IMR-90 (cell line): Measurements from ENCODE around the gene GNG2. TPM values are rescaled to one million over a fixed set of nuclear protein-coding genes. Genes with fewer than 3 reads are reported as not detected.

Source experiments
- ATAC-seq: fragments of 200-7000 bp; cut with Tn5 transposase; 2 replicates; pipeline ENCODE4 v1.9.1; 2020; ENCODE audit warnings: low read depth, mild to moderate bottlenecking, moderate library complexity
- BruUV-seq: library from RNA; stranded (reverse); fragments of 400-500 nt; replicated peaks from 2 replicates; lab custom pipeline; 2021; lab: Mats Ljungman, UMichigan
- CTCF ChIA-PET: fragments of 300-600 bp; formaldehyde crosslinking; extraction: SDS; loops from one replicate; lab custom pipeline; 2021; ENCODE audit warnings: antibody characterized with exemption; lab: Yijun Ruan, JAX
- POLR2A ChIA-PET: fragments of 300-600 bp; sonication (Branson Sonifier 250); formaldehyde crosslinking; loops from one replicate; lab custom pipeline; 2022; ENCODE audit warnings: antibody characterized with exemption; ENCODE audit not compliant: unreplicated experiment; lab: Charles Lee
- DNase-seq: peaks from one replicate; pipeline ENCODE4 v3.0.0; 2013
- H2AFZ ChIP-seq: replicated peaks from 2 replicates; pipeline ENCODE3; 2013; ENCODE audit warnings: low read length, mild to moderate bottlenecking; ENCODE audit not compliant: poor library complexity
- H2AK5ac ChIP-seq: 2 replicates; pipeline ENCODE4 v1.6.1; 2013; ENCODE audit warnings: low read depth, low read length, inconsistent platforms
- H2AK9ac ChIP-seq: replicated peaks from 2 replicates; pipeline ENCODE3; 2013; ENCODE audit warnings: mild to moderate bottlenecking, low read depth, low read length, moderate library complexity; ENCODE audit not compliant: poor library complexity
- H2BK120ac ChIP-seq: 2 replicates; pipeline ENCODE4 v1.6.1; 2013; ENCODE audit warnings: low read depth, low read length, inconsistent platforms
- H2BK15ac ChIP-seq: 3 replicates; pipeline ENCODE4 v1.6.1; 2013; ENCODE audit warnings: low read depth, low read length, inconsistent platforms
- H2BK20ac ChIP-seq: 2 replicates; pipeline ENCODE4 v1.6.1; 2013; ENCODE audit warnings: low read depth, mild to moderate bottlenecking, inconsistent platforms, low read length, moderate library complexity
- H2BK5ac ChIP-seq: 2 replicates; pipeline ENCODE4 v1.6.1; 2013; ENCODE audit warnings: mild to moderate bottlenecking, low read depth, low read length, inconsistent platforms; ENCODE audit not compliant: poor library complexity, severe bottlenecking
- H3K14ac ChIP-seq: replicated peaks from 2 replicates; pipeline ENCODE4 v1.6.1; 2013; ENCODE audit warnings: low read depth, low read length, inconsistent platforms
- H3K18ac ChIP-seq: 2 replicates; pipeline ENCODE4 v1.6.1; 2013; ENCODE audit warnings: low read depth, low read length, control low read depth
- H3K23ac ChIP-seq: 2 replicates; pipeline ENCODE4 v1.6.1; 2013; ENCODE audit warnings: low read depth, low read length, inconsistent platforms
- H3K27ac ChIP-seq: 2 replicates; pipeline ENCODE4 v1.5.1; 2013; ENCODE audit warnings: mild to moderate bottlenecking, control low read depth, low read length; ENCODE audit not compliant: insufficient read depth
- H3K27me3 ChIP-seq: 2 replicates; pipeline ENCODE4 v1.6.1; 2013; ENCODE audit warnings: low read length; ENCODE audit not compliant: control insufficient read depth, insufficient read depth
- H3K36me3 ChIP-seq: 2 replicates; pipeline ENCODE4 v1.6.1; 2013; ENCODE audit warnings: low read length, mixed read lengths; ENCODE audit not compliant: control insufficient read depth, insufficient read depth
- H3K4ac ChIP-seq: 2 replicates; pipeline ENCODE4 v1.6.1; 2013; ENCODE audit warnings: low read depth, low read length, inconsistent platforms
- H3K4me1 ChIP-seq: 2 replicates; pipeline ENCODE4 v1.6.1; 2013; ENCODE audit warnings: low read length, mixed read lengths; ENCODE audit not compliant: control insufficient read depth, insufficient read depth
- H3K4me2 ChIP-seq: 2 replicates; pipeline ENCODE4 v1.6.1; 2013; ENCODE audit warnings: low read depth, mild to moderate bottlenecking, control low read depth, low read length, moderate library complexity
- H3K4me3 ChIP-seq: 2 replicates; pipeline ENCODE4 v1.5.1; 2013; ENCODE audit warnings: low read depth, mild to moderate bottlenecking, control low read depth, low read length, moderate library complexity; ENCODE audit not compliant: insufficient read depth
- H3K56ac ChIP-seq: 2 replicates; pipeline ENCODE4 v1.6.1; 2013; ENCODE audit warnings: low read length, inconsistent platforms; ENCODE audit not compliant: insufficient read depth; ENCODE audit errors: extremely low read depth
- H3K79me1 ChIP-seq, 2 experiments: 2 replicates each; pipeline ENCODE4 v1.6.1; 2013; ENCODE audit warnings: low read length in 2 of 2, inconsistent platforms in 1 of 2, low read depth in 1 of 2
- H3K9ac ChIP-seq: 2 replicates; pipeline ENCODE4 v1.6.1; 2013; ENCODE audit warnings: low read depth, low read length, control low read depth
- H3K9me1 ChIP-seq: 2 replicates; pipeline ENCODE4 v1.6.1; 2013; ENCODE audit warnings: low read length, inconsistent platforms; ENCODE audit not compliant: insufficient read depth
- H3K9me3 ChIP-seq: 2 replicates; pipeline ENCODE4 v1.6.1; 2013; ENCODE audit warnings: low read length; ENCODE audit not compliant: control insufficient read depth, insufficient read depth
- H4K20me1 ChIP-seq: 2 replicates; pipeline ENCODE4 v1.6.1; 2013; ENCODE audit warnings: low read length, inconsistent platforms; ENCODE audit not compliant: insufficient read depth
- H4K5ac ChIP-seq: 2 replicates; pipeline ENCODE4 v1.6.1; 2013; ENCODE audit warnings: mild to moderate bottlenecking, low read depth, low read length, control low read depth
- H4K8ac ChIP-seq, 2 experiments: 2 replicates each; pipeline ENCODE4 v1.6.1; 2013; ENCODE audit warnings: low read depth in 2 of 2, low read length in 2 of 2, control low read depth in 1 of 2, inconsistent platforms in 1 of 2
- H4K91ac ChIP-seq: 2 replicates; pipeline ENCODE4 v1.6.1; 2013; ENCODE audit warnings: low read depth, low read length, inconsistent platforms; ENCODE audit not compliant: insufficient read depth
- FOS ChIP-seq: fragments of 150-350 bp; IDR thresholded peaks from 2 replicates; pipeline ENCODE4 v1.6.1; 2016; ENCODE audit warnings: low read depth, low read length
- WGBS, 2 experiments: methylation state at CpG; one replicate each; pipeline versions ENCODE4 v1.1.5 to v1.1.7; 2013; ENCODE audit warnings: missing lambda C conversion rate in 2 of 2; ENCODE audit not compliant: insufficient read length in 1 of 2; ENCODE audit errors: extremely low coverage in 2 of 2; 5-methylcytosine and 5-hydroxymethylcytosine counted together
- dilution Hi-C: fragments of 300-500 bp; cut with HindIII; formaldehyde crosslinking; loops from one replicate; pipeline ENCODE4 v1.14.3; 2018; ENCODE audit warnings: low sequenced_read_pairs; ENCODE audit not compliant: unreplicated experiment
- in situ Hi-C: fragments of 300-500 bp; cut with MboI; formaldehyde crosslinking; loops from 3 replicates; pipeline ENCODE4 v1.14.3; 2019; ENCODE audit warnings: low sequenced_read_pairs, inconsistent platforms, mixed read lengths
- intact Hi-C: fragments of 100-400 bp; cut with micrococcal nuclease; formaldehyde crosslinking; loops from 2 replicates; pipeline ENCODE4 v1.10.0; 2022
- polyA plus RNA-seq, 3 experiments: library from polyadenylated mRNA; depleted of rRNA; stranded (reverse); fragments of >200 nt; gene quantifications; 2 replicates each; pipeline ENCODE4 v1.2.3, GENCODE V29; 2012; ENCODE audit warnings: low replicate concordance in 1 of 3
- total RNA-seq: library from RNA; depleted of rRNA; stranded (reverse); fragments of >200 nt; gene quantifications from 2 replicates; pipeline ENCODE4 v1.2.3, GENCODE V29; 2012
- TF ChIP-seq, protein P1 (sequence below): conservative IDR thresholded peaks from 2 replicates; pipeline ENCODE4 v1.5.1; 2012; ENCODE audit warnings: mild to moderate bottlenecking, low read depth, low read length, improper control_type of control experiment
- TF ChIP-seq, protein P2 (sequence below): fragments of 150-350 bp; IDR thresholded peaks from 2 replicates; pipeline ENCODE4 v1.6.1; 2016; ENCODE audit warnings: low read depth, mild to moderate bottlenecking, low read length, moderate library complexity, borderline replicate concordance

GNG2 gene
- total and polyA plus RNA-seq, 2 of the 4 experiments (the other 2 are of a cell fraction) = 13.1 to 14.6 TPM

DNA sequence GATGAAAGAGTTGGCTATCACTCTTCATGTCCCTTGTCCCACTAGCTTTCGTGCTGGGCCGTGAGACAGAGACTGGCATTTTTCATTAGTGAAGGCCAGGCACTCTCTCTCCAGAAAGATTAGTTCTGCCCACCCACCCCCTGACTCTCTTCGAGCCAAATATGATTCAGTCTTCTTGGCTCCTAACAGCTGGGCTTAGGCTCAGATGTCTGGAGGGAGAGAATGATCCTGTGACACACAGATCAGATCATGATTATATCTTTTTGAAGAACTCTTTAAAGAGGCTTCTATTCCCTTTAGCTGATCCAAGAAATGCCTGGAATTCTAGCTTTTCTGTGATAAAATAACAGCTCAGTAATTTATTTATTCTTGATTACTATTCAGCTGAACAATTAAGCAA, 5.2 kb upstream of the GNG2 start:
- Histone ChIP-seq H3K36me3 (no peaks in the 10 kb centered on the region), H3K27ac (peak overlapping the region; percentile 24; the same call in 1 of the 2 replicates), H4K91ac (no peak overlapping the region), H4K8ac (peak overlapping the region; percentile 21 to 30; a peak in 1 of 4 replicates), H3K9me3 (no peaks in the 10 kb centered on the region; the same call in 1 of the 2 replicates), H3K4me3 (no peak overlapping the region), H3K79me1 (0 out of 4 replicates have a peak, but pooled peaks cover 0 to 2% of the 10 kb centered on the region in 2 experiments), H3K23ac (no peak overlapping the region), H2BK5ac (no peak overlapping the region), H2BK20ac (peak overlapping the region; percentile 50; the same call in 1 of the 2 replicates), H3K27me3 (no peaks in the 10 kb centered on the region), H3K4ac (peak overlapping the region; percentile 29; the same call in 1 of the 2 replicates), H2BK120ac (peak overlapping the region; percentile 25; the same call in 1 of the 2 replicates), H2AK9ac (no peak overlapping the region), H3K14ac (no peak overlapping the region), H4K5ac (no peak overlapping the region), H3K9me1 (peaks cover 12% of the 10 kb centered on the region), H2AK5ac (peak overlapping the region; percentile 40; the same call in 1 of the 2 replicates), H3K4me2 (peak overlapping the region; percentile 53), H3K4me1 (peaks cover 26% of the 10 kb centered on the region), H3K9ac (no peak overlapping the region), H2AFZ (peak overlapping the region; percentile 15), H4K20me1 (no peaks in the 10 kb centered on the region), H3K56ac (no peak overlapping the region), H3K18ac (peak overlapping the region; percentile 21; the same call in 1 of the 2 replicates), H2BK15ac (peak overlapping the region; percentile 82)
- ChIA-PET CTCF (interaction anchor here (1.2 kb wide), 1 partner anchor 206 kb away, joined by 3 read pairs; no protein-coding TSS in a partner anchor), POLR2A (no interaction called here)
- ATAC-seq = peak; percentile 70
- dilution Hi-C loops (no loop called here), in situ Hi-C loops (no loop called here), intact Hi-C loops (no loop called here)
- TF ChIP-seq, protein P1, sequence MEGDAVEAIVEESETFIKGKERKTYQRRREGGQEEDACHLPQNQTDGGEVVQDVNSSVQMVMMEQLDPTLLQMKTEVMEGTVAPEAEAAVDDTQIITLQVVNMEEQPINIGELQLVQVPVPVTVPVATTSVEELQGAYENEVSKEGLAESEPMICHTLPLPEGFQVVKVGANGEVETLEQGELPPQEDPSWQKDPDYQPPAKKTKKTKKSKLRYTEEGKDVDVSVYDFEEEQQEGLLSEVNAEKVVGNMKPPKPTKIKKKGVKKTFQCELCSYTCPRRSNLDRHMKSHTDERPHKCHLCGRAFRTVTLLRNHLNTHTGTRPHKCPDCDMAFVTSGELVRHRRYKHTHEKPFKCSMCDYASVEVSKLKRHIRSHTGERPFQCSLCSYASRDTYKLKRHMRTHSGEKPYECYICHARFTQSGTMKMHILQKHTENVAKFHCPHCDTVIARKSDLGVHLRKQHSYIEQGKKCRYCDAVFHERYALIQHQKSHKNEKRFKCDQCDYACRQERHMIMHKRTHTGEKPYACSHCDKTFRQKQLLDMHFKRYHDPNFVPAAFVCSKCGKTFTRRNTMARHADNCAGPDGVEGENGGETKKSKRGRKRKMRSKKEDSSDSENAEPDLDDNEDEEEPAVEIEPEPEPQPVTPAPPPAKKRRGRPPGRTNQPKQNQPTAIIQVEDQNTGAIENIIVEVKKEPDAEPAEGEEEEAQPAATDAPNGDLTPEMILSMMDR = no peak
- TF ChIP-seq, protein P2, sequence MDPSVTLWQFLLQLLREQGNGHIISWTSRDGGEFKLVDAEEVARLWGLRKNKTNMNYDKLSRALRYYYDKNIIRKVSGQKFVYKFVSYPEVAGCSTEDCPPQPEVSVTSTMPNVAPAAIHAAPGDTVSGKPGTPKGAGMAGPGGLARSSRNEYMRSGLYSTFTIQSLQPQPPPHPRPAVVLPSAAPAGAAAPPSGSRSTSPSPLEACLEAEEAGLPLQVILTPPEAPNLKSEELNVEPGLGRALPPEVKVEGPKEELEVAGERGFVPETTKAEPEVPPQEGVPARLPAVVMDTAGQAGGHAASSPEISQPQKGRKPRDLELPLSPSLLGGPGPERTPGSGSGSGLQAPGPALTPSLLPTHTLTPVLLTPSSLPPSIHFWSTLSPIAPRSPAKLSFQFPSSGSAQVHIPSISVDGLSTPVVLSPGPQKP = no peak
- peak; percentile 31; the same call in 1 of the 2 replicates for TF ChIP-seq FOS
- no CpG with 5 or more reads among the region's 3 CpGs for WGBS, 2 experiments
- no TSS peak for BruUV-seq
- peak; percentile 83 for DNase-seq
